Activated naive CD4-positive, alpha-beta T cell treated with anti-CD3 and anti-CD28 coated beads for 36 hours (primary cell): ENCODE measurements around the gene MALRD1. TPM values are rescaled to one million over a fixed set of nuclear protein-coding genes. Genes with fewer than 3 reads are reported as not detected.

Experiments
- CTCF ChIA-PET: fragments of 350-600 bp; sonication (Branson Sonifier 250); formaldehyde crosslinking; loops from one replicate; lab custom pipeline; 2021; ENCODE audit warnings: antibody characterized with exemption; lab: Charles Lee
- DNase-seq: peaks from one replicate; pipeline ENCODE4 v3.0.0-alpha.2; 2020
- H3K27ac Mint-ChIP-seq: one replicate; pipeline ENCODE4 v1.8.0; 2021; ENCODE audit warnings: mild to moderate bottlenecking, mixed read lengths
- H3K27me3 Mint-ChIP-seq: one replicate; pipeline ENCODE4 v1.8.0; 2021; ENCODE audit warnings: low read depth, mixed read lengths
- H3K36me3 Mint-ChIP-seq: one replicate; pipeline ENCODE4 v1.8.0; 2021; ENCODE audit warnings: low read depth, mixed read lengths
- H3K4me1 Mint-ChIP-seq: one replicate; pipeline ENCODE4 v1.8.0; 2021; ENCODE audit warnings: low read depth, mixed read lengths
- H3K4me3 Mint-ChIP-seq: one replicate; pipeline ENCODE4 v1.8.0; 2021; ENCODE audit warnings: mild to moderate bottlenecking, moderate library complexity, mixed read lengths
- H3K9me3 Mint-ChIP-seq: one replicate; pipeline ENCODE4 v1.8.0; 2021; ENCODE audit warnings: mixed read lengths
- intact Hi-C: fragments of 100-400 bp; cut with micrococcal nuclease; formaldehyde crosslinking; loops from one replicate; pipeline ENCODE4 v1.15.1; 2023
- total RNA-seq, 2 experiments: library from RNA; stranded (reverse); gene quantifications; one replicate each; pipeline ENCODE4 v1.2.3, GENCODE V29; 2021

MALRD1 gene
- total RNA-seq, 2 experiments from 2014 or later, result not detected

DNA sequence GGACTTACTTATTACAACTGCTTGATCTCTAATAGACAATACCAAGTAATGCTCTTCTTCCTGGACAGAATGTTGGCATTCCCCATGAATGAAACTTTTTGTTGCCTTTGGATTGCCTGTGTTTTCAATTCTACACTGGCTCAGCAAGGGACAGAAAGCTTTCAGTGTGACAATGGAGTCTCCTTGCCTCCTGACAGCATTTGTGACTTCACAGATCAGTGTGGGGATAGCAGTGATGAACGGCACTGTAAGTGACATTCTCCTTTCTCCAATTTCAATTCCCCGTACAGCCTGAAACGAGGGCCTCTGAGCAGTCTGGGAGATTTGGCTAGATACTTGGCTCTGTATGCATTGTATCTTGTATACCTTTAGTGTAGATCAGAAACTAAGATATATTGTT, 290 bp downstream of the MALRD1 start:
- Mint-ChIP-seq H3K4me3 (no peak overlapping the region), H3K27ac (no peak overlapping the region), H3K27me3 (no peaks in the 10 kb centered on the region), H3K36me3 (no peaks in the 10 kb centered on the region), H3K9me3 (peaks cover 3% of the 10 kb centered on the region), H3K4me1 (no peaks in the 10 kb centered on the region)
- CTCF ChIA-PET, result no interaction called here
- intact Hi-C loops, result no loop called here
- DNase-seq, result no peak

DNA sequence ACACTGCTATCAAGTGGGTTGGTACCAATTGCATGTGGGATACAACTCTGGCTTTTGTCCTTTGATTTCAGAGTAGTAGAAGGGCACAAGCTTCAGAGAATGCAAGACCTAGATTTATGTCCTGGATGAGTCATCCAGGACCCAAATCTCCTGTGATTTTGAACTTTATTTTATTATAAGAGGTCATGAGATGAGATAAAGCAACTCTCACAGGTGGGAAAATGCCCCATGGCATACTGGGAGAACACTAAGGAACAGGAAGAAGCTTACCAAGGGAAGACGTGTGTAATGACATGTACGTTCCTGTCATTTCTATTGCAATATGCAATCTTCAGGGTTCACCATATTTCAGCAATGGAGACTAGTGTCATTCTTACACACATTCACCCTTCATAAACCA, 966 bp downstream of the MALRD1 start:
- intact Hi-C loops, result no loop called here
- no peaks in the 10 kb centered on the region for H3K4me1 Mint-ChIP-seq
- no peaks in the 10 kb centered on the region for H3K36me3 Mint-ChIP-seq
- H3K9me3 Mint-ChIP-seq, result peaks cover 3% of the 10 kb centered on the region
- H3K27me3 Mint-ChIP-seq, result no peaks in the 10 kb centered on the region
- CTCF ChIA-PET, result no interaction called here
- no peak overlapping the region for H3K27ac Mint-ChIP-seq
- no peak overlapping the region for H3K4me3 Mint-ChIP-seq
- DNase-seq, result no peak

DNA sequence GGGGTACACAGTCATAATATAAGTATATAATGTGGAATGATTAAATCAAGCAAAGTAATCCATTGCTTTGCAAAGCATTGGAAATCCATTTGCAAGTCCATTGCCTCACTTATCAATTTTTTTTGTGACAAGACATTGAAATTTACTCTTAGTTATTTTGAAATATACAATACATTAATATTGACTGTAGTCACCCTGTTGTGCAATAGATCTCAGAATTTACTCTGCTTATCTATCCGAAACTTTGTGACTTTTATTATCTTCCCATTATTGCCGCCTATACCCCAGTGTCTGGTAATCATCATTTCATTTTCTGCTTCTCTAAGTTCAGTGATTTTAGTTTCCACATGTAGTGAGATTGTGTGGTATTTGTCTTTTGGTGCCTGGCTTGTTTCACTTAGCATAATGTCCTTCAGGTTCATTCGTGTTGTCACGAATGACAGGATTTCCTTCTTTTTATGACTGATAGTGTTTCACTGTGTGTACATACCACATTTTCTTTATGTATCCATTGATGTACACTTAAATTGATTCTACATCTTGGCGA, 5.8 kb downstream of the MALRD1 start:
- DNase-seq, result no peak
- Mint-ChIP-seq H3K27ac (no peak overlapping the region), H3K27me3 (no peaks in the 10 kb centered on the region), H3K4me3 (no peak overlapping the region), H3K36me3 (no peaks in the 10 kb centered on the region), H3K9me3 (peaks cover 1% of the 10 kb centered on the region), H3K4me1 (no peaks in the 10 kb centered on the region)
- CTCF ChIA-PET, result no interaction called here
- intact Hi-C loops, result no loop called here

DNA sequence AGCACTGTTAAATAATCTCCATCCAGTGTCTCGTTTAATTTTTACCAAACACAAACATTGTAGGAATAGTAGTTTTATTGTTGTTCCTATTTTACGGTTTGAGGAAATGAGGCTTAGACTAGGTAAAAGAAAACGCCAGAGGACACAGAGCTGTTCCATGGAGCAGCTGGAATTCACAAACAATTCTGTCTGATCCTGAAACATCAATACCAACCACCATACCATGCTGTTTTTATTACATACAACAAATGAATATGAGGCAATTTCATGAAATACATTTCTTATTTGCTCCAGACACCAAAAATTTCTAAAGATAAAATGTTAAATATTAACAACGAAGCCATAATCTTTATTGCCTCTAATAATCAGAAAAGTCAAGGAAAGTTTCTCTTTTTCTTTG, 9.4 kb downstream of the MALRD1 start:
- DNase-seq, result no peak
- no peak overlapping the region for H3K27ac Mint-ChIP-seq
- H3K4me1 Mint-ChIP-seq, result no peaks in the 10 kb centered on the region
- H3K9me3 Mint-ChIP-seq, result peaks cover 12% of the 10 kb centered on the region
- H3K36me3 Mint-ChIP-seq, result no peaks in the 10 kb centered on the region
- no peak overlapping the region for H3K4me3 Mint-ChIP-seq
- CTCF ChIA-PET, result no interaction called here
- intact Hi-C loops, result no loop called here
- no peaks in the 10 kb centered on the region for H3K27me3 Mint-ChIP-seq

DNA sequence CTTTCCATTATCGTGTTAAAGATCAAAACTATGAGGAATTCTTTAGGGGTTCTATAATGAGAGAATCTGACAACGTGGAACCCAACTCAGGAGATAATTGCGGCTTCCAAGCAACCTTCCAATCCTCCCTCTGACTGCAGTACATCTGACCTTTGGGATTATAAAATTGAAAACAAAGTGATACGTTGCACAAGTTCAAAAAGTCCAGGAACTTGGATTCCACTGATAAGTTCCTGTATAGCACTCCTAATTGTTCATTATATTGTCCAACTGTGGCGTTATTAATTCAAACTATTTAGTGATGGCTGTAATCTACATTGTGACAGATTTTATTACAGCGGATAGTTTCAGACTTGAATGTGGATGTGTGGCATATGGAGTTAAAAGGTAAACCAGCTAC, 15.4 kb downstream of the MALRD1 start:
- Mint-ChIP-seq H3K27ac (no peak overlapping the region), H3K4me3 (no peak overlapping the region), H3K27me3 (no peaks in the 10 kb centered on the region), H3K4me1 (no peaks in the 10 kb centered on the region), H3K9me3 (peaks cover 12% of the 10 kb centered on the region), H3K36me3 (no peaks in the 10 kb centered on the region)
- CTCF ChIA-PET, result no interaction called here
- no peak for DNase-seq
- intact Hi-C loops, result no loop called here

DNA sequence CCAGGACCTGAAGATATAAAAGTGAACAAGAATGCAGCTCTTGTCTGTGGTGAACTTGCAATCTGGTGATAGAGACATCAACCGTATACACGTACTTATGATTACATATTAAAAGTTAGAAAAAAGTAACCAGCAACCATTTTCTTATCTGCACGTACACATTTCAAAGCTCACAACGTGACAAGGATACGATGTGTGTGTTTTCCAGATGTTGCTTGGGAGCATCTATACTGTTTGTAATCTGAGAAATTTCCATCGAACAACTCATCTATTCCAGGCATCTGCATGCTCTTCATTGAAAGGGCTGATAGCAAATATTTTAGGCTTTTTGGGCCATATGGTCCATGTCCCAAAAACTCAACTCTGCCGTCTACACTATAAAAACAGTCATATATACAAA, 23.3 kb downstream of the MALRD1 start:
- Mint-ChIP-seq H3K9me3 (no peaks in the 10 kb centered on the region), H3K27me3 (no peaks in the 10 kb centered on the region), H3K36me3 (no peaks in the 10 kb centered on the region), H3K27ac (no peak overlapping the region), H3K4me3 (no peak overlapping the region), H3K4me1 (no peaks in the 10 kb centered on the region)
- CTCF ChIA-PET, result no interaction called here
- no peak for DNase-seq
- intact Hi-C loops, result no loop called here

DNA sequence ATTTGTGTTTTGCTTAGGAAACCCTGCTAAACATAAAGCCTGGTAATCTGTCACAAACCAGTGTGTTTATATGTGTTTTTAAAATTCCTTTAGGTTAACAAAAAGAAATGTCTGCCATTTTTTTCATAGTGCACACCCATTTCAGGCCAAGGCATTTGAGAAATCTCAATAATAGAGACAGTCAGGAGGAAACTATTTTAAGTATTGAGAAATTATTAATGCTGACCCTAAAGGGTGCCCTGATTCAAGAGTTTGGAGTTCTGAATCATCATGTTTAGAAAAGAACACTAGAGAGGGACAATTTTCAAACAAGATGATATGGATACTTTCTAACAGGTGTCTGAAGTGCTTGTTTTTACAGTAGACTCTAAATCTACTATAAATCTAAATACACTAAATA, 28.7 kb downstream of the MALRD1 start:
- intact Hi-C loops, result no loop called here
- Mint-ChIP-seq H3K9me3 (peaks cover 2% of the 10 kb centered on the region), H3K27me3 (no peaks in the 10 kb centered on the region), H3K36me3 (no peaks in the 10 kb centered on the region), H3K27ac (no peak overlapping the region), H3K4me3 (no peak overlapping the region), H3K4me1 (no peaks in the 10 kb centered on the region)
- CTCF ChIA-PET, result no interaction called here
- DNase-seq, result no peak

DNA sequence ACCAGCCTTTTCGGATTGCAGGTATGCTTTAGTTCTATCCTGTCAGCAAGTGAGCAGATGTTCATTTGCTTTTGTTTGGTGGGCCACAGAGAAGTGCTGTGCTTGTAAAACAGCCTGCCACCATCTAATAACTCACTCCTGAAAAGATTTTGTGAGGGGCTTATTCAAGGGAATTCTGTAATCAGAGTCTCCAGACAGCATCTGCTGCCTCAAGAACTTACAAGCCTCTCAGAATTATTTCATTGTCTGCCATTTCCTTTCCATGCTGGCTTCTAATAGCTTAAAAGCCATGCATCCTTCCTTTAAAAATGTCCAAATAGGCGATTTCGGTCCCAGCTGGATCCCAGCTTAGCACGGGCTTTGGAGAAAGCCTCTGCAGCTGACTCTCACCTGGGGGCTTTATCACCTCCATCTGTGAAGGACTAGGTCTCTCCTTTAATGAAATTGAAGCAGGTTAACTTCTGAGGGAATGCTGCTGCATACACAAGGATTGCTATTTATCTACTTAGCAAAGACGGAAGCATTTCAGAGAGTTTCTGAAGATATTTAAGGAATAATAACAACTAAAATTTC, 48.0 kb downstream of the MALRD1 start:
- no peaks in the 10 kb centered on the region for H3K4me1 Mint-ChIP-seq
- H3K27ac Mint-ChIP-seq, result no peak overlapping the region
- intact Hi-C loops, result no loop called here
- no peak overlapping the region for H3K4me3 Mint-ChIP-seq
- no peaks in the 10 kb centered on the region for H3K27me3 Mint-ChIP-seq
- no peak for DNase-seq
- peaks cover 2% of the 10 kb centered on the region for H3K9me3 Mint-ChIP-seq
- CTCF ChIA-PET, result no interaction called here
- no peaks in the 10 kb centered on the region for H3K36me3 Mint-ChIP-seq

DNA sequence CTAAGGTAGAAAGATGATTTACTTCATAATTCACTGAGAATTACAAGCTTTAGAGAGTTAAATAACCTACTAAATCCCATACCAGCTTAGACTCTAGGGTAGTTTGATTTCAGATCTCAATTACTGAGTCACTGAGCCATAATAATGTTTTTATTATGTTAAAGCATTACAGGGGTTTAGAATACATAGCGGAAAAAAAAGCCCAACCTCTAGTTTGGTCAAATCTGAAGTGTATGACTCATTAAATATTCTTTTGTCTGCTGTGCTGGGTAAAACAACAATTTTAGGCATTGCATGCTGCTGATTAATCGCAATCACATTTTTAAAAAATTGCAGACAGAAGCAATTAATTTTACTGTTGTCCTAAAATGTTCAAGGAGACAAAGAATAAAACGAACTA, 48.5 kb downstream of the MALRD1 start:
- H3K27ac Mint-ChIP-seq, result no peak overlapping the region
- no peaks in the 10 kb centered on the region for H3K4me1 Mint-ChIP-seq
- DNase-seq, result no peak
- no peak overlapping the region for H3K4me3 Mint-ChIP-seq
- intact Hi-C loops, result no loop called here
- no peaks in the 10 kb centered on the region for H3K36me3 Mint-ChIP-seq
- H3K9me3 Mint-ChIP-seq, result peaks cover 2% of the 10 kb centered on the region
- CTCF ChIA-PET, result no interaction called here
- H3K27me3 Mint-ChIP-seq, result no peaks in the 10 kb centered on the region

DNA sequence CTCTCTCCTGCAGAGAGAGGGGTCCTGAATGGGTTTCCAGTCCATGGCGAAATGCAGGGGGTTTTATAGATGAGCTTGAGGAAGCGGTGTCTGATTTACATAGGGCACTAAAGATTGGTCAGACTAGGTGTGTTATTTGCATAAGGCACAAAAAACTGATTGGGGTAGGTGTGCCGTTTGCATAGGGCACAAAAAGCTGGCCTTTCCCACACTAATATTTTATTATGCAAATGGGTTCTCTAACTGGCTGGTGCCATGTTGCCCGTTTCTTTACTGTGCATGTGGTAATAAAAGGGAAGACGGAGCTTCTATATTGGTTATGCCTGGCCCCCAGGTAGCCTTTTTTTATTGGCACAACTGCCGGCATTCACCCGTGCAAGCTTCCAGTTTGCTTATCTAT, 50.2 kb downstream of the MALRD1 start:
- H3K36me3 Mint-ChIP-seq, result no peaks in the 10 kb centered on the region
- intact Hi-C loops, result no loop called here
- CTCF ChIA-PET, result no interaction called here

DNA sequence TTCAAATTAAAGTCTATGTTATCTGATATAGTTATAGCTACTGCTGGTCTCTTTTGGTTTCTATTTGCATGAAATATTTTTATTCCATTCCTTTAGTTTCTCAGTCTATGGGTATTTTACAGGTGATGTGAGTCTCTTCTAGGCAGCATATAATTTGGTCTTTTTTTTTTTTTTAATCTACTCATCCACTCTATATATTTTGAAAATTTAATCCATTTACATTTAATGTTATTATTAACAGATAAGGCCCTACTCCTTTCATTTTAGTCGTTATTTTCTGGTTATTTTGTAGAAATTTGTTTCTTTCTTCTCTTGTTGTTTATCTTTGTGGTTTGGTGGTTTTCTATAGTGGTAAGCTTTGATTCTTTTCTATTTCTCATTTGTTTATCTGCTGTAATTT, 58.8 kb downstream of the MALRD1 start:
- no peak for DNase-seq
- Mint-ChIP-seq H3K4me3 (no peak overlapping the region), H3K27me3 (no peaks in the 10 kb centered on the region), H3K9me3 (peaks cover 22% of the 10 kb centered on the region), H3K27ac (no peak overlapping the region), H3K4me1 (no peaks in the 10 kb centered on the region), H3K36me3 (no peaks in the 10 kb centered on the region)
- intact Hi-C loops, result no loop called here
- CTCF ChIA-PET, result no interaction called here

More for the DNA sequence above, 50.2 kb downstream of the MALRD1 start:
- H3K4me3 Mint-ChIP-seq, result no peak overlapping the region
- H3K4me1 Mint-ChIP-seq, result no peaks in the 10 kb centered on the region
- H3K27me3 Mint-ChIP-seq, result no peaks in the 10 kb centered on the region
- no peak for DNase-seq
- peaks cover 2% of the 10 kb centered on the region for H3K9me3 Mint-ChIP-seq
- no peak overlapping the region for H3K27ac Mint-ChIP-seq

DNA sequence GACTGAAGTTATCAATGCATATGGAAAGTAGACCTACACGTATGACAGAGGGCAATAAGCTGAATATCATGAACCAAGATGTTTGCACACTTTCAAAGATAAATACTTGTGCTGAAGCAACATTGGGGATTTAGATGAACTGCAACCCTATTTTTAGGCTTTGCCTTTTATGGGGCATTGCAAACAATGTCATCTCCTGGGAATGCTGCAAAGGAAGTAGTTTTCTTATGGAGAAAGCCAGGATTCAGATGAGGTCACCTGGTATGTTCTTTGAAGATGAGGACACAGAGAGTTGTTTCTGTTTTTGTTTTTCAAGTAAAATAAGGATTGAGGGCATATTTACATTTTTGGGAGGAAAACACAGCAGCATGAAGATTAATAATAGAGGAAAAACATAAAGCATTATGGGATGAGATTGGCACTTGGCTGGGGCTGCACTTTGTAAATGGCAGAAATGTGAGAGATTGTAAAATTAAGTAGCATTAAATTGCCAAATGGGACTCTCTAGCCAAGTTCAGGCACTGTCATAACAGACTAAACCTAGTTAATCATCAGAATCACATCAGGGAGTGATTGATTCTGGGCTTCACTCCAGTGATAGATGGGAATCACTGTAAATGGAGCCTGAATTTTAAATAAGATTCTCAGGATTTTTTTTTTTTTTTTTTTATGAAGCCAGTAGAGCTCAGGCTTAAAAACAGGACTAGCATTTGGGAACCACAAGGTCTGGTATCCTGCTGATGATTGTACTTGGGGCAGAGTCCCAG, 63.1 kb downstream of the MALRD1 start:
- intact Hi-C loops, result no loop called here
- Mint-ChIP-seq H3K4me3 (no peak overlapping the region), H3K27ac (no peak overlapping the region), H3K4me1 (no peaks in the 10 kb centered on the region), H3K9me3 (peaks cover 22% of the 10 kb centered on the region), H3K27me3 (no peaks in the 10 kb centered on the region), H3K36me3 (no peaks in the 10 kb centered on the region)
- CTCF ChIA-PET, result no interaction called here
- DNase-seq, result no peak

DNA sequence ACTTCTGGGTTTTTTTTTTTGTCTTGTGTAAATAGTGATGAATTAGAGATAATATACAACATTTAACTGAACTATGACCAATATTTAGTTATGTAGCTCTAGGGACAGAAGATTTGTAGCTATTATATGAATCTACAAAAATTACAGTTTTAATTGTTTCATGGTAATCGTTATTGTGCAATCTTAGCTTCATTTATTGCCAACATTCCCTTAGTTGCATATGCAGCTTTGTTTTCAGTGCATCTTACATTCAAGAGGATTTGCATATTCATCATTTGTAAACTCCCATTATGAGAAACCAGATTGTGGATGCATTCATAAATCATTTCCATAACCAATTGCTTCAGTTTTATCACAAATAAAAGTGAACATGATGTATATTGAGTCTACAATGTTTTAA, 68.8 kb downstream of the MALRD1 start:
- H3K4me3 Mint-ChIP-seq, result no peak overlapping the region
- no peaks in the 10 kb centered on the region for H3K4me1 Mint-ChIP-seq
- no peak for DNase-seq
- CTCF ChIA-PET, result interaction anchor here (0.6 kb wide), 1 partner anchor 793 kb away, joined by 6 read pairs; no protein-coding TSS in a partner anchor
- H3K27ac Mint-ChIP-seq, result no peak overlapping the region
- H3K9me3 Mint-ChIP-seq, result peaks cover 9% of the 10 kb centered on the region
- intact Hi-C loops, result no loop called here
- no peaks in the 10 kb centered on the region for H3K27me3 Mint-ChIP-seq
- no peaks in the 10 kb centered on the region for H3K36me3 Mint-ChIP-seq
